Measurements from ENCODE around the gene ALDH3A1. TPM values are rescaled to one million over a fixed set of nuclear protein-coding genes. Genes with fewer than 3 reads are reported as not detected.

ALDH3A1 gene
- polyA plus RNA-seq, 2 of the 4 experiments (the other 2 are of a cell fraction) = 959 to 1,190 TPM

DNA sequence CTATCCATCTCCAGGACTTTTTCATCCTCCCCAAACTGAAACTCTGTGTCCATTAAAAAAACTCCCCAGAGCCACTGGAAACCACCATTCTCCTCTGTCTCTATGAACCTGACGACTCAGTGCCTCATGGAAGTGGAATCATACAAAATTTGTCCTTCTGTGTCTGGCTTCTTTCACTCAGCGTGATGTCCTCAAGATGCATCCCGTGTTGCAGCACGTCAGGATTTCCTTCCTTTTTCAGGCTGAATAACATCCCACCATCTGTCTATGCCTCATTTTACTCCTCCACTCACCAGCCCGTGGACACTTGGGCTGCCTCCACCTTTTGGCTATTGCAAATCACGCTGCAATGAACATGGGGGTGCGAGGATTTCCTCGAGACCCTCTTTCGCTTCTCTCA is 12.6 kb upstream of the ALDH3A1 start:
- H3K4me2 ChIP-seq = no peak overlapping the region
- FAIRE-seq = peak; percentile 49
- peak overlapping the region; percentile 14 to 98; a peak in 4 of 6 replicates for H3K27ac ChIP-seq
- ChIA-PET POLR2A (interaction anchor here (1.1 to 3.3 kb wide), 2 partner anchors 14 to 113 kb away, joined by 3 to 29 read pairs; partner anchors contain the start of gene ALDH3A2), CTCF (interaction anchor here (0.6 to 22.4 kb wide), 13 partner anchors 11 to 396 kb away, joined by 3 to 681 read pairs (median 32); partner anchors contain the start of genes ALDH3A1, ALDH3A2, B9D1 and SLC47A2)
- H3K4me1 ChIP-seq = peaks cover 6% of the 10 kb centered on the region
- 94% methylated on average over 9 of the region's 9 CpGs for WGBS (ENCODE audit: missing lambda C conversion rate)
- TF ChIP-seq, protein P1, sequence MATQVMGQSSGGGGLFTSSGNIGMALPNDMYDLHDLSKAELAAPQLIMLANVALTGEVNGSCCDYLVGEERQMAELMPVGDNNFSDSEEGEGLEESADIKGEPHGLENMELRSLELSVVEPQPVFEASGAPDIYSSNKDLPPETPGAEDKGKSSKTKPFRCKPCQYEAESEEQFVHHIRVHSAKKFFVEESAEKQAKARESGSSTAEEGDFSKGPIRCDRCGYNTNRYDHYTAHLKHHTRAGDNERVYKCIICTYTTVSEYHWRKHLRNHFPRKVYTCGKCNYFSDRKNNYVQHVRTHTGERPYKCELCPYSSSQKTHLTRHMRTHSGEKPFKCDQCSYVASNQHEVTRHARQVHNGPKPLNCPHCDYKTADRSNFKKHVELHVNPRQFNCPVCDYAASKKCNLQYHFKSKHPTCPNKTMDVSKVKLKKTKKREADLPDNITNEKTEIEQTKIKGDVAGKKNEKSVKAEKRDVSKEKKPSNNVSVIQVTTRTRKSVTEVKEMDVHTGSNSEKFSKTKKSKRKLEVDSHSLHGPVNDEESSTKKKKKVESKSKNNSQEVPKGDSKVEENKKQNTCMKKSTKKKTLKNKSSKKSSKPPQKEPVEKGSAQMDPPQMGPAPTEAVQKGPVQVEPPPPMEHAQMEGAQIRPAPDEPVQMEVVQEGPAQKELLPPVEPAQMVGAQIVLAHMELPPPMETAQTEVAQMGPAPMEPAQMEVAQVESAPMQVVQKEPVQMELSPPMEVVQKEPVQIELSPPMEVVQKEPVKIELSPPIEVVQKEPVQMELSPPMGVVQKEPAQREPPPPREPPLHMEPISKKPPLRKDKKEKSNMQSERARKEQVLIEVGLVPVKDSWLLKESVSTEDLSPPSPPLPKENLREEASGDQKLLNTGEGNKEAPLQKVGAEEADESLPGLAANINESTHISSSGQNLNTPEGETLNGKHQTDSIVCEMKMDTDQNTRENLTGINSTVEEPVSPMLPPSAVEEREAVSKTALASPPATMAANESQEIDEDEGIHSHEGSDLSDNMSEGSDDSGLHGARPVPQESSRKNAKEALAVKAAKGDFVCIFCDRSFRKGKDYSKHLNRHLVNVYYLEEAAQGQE (IDR thresholded peaks at IDR 0.05) = no peak
- TF ChIP-seq, protein P2, sequence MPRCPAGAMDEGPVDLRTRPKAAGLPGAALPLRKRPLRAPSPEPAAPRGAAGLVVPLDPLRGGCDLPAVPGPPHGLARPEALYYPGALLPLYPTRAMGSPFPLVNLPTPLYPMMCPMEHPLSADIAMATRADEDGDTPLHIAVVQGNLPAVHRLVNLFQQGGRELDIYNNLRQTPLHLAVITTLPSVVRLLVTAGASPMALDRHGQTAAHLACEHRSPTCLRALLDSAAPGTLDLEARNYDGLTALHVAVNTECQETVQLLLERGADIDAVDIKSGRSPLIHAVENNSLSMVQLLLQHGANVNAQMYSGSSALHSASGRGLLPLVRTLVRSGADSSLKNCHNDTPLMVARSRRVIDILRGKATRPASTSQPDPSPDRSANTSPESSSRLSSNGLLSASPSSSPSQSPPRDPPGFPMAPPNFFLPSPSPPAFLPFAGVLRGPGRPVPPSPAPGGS (IDR thresholded peaks at IDR 0.05) = no peak
- TF ChIP-seq, protein P3, sequence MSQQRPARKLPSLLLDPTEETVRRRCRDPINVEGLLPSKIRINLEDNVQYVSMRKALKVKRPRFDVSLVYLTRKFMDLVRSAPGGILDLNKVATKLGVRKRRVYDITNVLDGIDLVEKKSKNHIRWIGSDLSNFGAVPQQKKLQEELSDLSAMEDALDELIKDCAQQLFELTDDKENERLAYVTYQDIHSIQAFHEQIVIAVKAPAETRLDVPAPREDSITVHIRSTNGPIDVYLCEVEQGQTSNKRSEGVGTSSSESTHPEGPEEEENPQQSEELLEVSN (IDR thresholded peaks at IDR 0.05; ENCODE audit: borderline replicate concordance, low read depth) = no peak
- TF ChIP-seq PHF8 (IDR thresholded peaks at IDR 0.05; ENCODE audit: borderline replicate concordance, low read depth) (no peak), ZSCAN20 (CRISPR knock-in tag; IDR thresholded peaks at IDR 0.05) (no peak), RAD21 (conservative IDR thresholded peaks at IDR 0.05 in 1 of 2, IDR thresholded peaks at IDR 0.05 in 1 of 2) (no peak), RNF2 (IDR thresholded peaks at IDR 0.05; ENCODE audit: borderline replicate concordance, low read depth) (no peak), HOXA7 (CRISPR knock-in tag; IDR thresholded peaks at IDR 0.05) (no peak), RARB (CRISPR knock-in tag; IDR thresholded peaks at IDR 0.05) (no peak), FOSL2 (IDR thresholded peaks at IDR 0.05) (no peak), FOSL2 (CRISPR knock-in tag; IDR thresholded peaks at IDR 0.05) (no peak), ZFP36 (IDR thresholded peaks at IDR 0.05; ENCODE audit: borderline replicate concordance, partially characterized antibody) (no peak), CHD4 (IDR thresholded peaks at IDR 0.05; ENCODE audit: borderline replicate concordance) (no peak), EP300 (IDR thresholded peaks at IDR 0.05) (no peak), KDM5A (IDR thresholded peaks at IDR 0.05) (no peak), POLR2AphosphoS2 (conservative IDR thresholded peaks at IDR 0.05; ENCODE audit: low read length) (no peak)
- TF ChIP-seq, protein P4, sequence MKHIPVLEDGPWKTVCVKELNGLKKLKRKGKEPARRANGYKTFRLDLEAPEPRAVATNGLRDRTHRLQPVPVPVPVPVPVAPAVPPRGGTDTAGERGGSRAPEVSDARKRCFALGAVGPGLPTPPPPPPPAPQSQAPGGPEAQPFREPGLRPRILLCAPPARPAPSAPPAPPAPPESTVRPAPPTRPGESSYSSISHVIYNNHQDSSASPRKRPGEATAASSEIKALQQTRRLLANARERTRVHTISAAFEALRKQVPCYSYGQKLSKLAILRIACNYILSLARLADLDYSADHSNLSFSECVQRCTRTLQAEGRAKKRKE (CRISPR knock-in tag; IDR thresholded peaks at IDR 0.05; ENCODE audit: low read depth) = no peak
- TF ChIP-seq, protein P5, sequence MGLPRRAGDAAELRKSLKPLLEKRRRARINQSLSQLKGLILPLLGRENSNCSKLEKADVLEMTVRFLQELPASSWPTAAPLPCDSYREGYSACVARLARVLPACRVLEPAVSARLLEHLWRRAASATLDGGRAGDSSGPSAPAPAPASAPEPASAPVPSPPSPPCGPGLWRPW (IDR thresholded peaks at IDR 0.05) = no peak
- TF ChIP-seq, protein P6, sequence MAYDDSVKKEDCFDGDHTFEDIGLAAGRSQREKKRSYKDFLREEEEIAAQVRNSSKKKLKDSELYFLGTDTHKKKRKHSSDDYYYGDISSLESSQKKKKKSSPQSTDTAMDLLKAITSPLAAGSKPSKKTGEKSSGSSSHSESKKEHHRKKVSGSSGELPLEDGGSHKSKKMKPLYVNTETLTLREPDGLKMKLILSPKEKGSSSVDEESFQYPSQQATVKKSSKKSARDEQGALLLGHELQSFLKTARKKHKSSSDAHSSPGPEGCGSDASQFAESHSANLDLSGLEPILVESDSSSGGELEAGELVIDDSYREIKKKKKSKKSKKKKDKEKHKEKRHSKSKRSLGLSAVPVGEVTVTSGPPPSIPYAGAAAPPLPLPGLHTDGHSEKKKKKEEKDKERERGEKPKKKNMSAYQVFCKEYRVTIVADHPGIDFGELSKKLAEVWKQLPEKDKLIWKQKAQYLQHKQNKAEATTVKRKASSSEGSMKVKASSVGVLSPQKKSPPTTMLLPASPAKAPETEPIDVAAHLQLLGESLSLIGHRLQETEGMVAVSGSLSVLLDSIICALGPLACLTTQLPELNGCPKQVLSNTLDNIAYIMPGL (CRISPR knock-in tag; IDR thresholded peaks at IDR 0.05; ENCODE audit: borderline replicate concordance) = no peak
- TF ChIP-seq, protein P7, sequence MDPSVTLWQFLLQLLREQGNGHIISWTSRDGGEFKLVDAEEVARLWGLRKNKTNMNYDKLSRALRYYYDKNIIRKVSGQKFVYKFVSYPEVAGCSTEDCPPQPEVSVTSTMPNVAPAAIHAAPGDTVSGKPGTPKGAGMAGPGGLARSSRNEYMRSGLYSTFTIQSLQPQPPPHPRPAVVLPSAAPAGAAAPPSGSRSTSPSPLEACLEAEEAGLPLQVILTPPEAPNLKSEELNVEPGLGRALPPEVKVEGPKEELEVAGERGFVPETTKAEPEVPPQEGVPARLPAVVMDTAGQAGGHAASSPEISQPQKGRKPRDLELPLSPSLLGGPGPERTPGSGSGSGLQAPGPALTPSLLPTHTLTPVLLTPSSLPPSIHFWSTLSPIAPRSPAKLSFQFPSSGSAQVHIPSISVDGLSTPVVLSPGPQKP (IDR thresholded peaks at IDR 0.05; ENCODE audit: low read depth, low read length) = no peak
- no peak overlapping the region for H3K4me3 ChIP-seq
- no peak for DNase-seq (ENCODE audit: low read depth in 1 of 2, low spot score in 1 of 2)
- ATAC-seq = no peak
- no peaks in the 10 kb centered on the region for H3K9me3 ChIP-seq

Data from A549 (cell line).